A172 (cell line): ENCODE data around the gene PPP6R3. TPM values are rescaled to one million over a fixed set of nuclear protein-coding genes. Genes with fewer than 3 reads are reported as not detected.
"Not testable (repeated sequence)": the region's sequence is repeated elsewhere in the genome, so short reads cannot be mapped to it uniquely, and the experiment has no call there.

Experiments
- DNase-seq: peaks from one replicate; pipeline ENCODE4 v3.0.0-alpha.2; 2015; ENCODE audit warnings: low spot score
- total RNA-seq: library from RNA; depleted of rRNA; stranded (reverse); fragments of >200 nt; shearing (Covaris generic); gene quantifications from 2 replicates; pipeline ENCODE4 v1.2.3, GENCODE V29; 2014

PPP6R3 gene
- total RNA-seq, 1 experiment from 2014 or later, result 116 TPM

DNA sequence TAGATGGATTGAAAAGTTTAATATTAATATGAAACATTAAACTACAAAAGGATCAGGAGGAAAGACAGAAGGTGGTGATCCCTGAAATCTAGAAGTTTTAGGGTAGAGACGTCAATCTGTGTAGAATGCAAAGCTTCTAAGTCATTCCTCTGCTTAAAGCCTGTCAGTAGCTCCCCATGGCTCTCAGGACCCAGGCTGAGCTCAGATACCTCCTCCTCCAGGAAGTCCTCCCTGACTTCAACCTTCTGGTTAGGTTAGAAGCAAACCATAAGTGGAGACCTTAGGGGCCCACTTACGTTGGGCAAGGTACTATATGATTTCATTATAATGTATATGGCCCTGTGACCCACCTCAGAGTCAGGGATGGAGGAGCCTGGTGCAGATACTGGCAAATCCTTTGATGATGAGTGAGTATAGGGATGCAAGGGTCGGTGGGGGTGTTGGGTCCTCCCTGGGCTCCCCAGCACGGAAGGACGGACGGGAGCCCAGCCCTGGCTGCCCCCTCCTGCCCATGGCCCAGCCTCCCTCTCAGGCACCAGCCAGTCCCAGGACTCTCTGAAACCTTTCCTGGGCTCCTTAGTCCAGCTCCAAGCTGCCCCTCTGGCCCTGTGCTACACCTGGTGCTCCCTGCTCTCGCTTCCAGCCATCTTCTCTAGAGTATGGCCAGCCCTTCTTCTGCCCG is 3.2 kb upstream of the PPP6R3 start:
- DNase-seq, result no peak

DNA sequence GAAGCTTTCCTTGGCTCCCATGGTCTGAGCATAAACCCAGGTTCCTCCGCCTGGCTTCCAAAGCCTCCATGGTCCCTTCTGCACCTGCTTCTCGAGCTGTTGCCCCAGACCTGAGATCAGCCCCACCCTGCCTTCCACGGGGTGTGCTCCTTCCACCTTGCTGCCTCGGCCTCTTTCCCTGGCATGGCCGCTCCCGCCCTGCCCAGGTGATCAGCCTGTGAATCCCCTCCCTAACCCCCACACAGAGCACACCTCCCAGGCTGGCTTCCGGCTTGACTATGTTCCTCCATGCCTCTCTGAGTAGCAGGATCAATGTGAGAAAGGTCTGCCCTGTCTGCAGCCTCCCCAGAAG is 2.7 kb upstream of the PPP6R3 start:
- no peak for DNase-seq

DNA sequence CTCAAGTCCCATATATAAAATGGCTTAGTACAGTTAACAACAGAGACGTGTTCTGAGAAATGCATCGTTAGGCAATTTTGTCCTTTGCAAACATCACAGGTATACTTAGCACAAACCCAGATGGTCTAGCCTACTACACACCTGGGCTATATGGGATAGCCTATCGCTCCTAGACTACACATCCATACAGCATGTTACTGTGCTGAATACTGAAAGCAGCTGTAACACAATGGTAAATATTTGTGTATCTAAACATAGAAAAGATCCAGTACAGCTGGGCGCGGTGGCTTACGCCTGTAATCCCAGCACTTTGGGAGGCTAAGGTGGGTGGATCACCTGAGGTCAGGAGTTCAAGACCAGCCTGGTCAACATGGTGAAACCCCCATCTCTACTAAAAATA is 2.2 kb upstream of the PPP6R3 start:
- not testable (repeated sequence) for DNase-seq

DNA sequence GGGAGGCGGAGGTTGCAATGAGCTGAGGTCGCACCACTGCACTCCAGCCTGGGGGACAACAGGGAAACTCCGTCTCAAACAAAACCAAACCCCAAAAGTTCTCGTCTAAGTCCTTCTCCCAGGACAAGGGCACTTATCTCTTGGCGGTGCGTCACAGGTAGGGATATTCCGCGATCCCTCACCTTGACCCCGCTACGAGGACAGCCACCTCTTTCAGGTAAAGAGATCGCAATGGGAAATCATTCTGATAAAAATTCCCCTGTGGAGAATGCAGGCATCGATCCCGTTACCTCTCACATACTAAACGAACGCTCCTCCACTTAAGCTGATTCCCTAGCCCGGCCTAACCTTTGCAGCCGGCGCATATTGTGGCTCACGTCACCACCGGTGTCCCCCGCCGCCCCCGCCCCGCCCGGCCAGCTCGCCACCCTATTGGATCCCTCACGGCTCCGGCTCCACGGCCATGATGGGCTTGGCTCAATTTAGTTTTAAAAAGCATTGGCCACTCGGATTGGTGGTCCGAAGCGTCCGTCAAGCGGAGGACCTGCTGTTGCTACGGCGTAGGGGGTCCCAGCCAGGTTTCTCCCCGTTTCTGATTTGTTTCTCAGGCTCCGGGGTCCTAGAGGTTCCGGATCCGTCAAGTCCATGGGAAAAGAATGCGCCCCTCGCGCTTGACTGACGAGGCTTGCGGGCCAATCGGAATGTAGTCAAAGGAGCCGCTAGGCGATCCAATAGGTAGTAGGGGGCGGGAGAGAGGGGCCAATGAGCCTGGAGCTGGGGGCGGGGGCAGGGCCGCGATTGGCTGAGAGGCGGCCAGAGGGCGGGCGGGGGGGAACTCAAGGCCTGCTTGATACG is 439 bp upstream of the PPP6R3 start:
- DNase-seq, result peak; percentile 96

DNA sequence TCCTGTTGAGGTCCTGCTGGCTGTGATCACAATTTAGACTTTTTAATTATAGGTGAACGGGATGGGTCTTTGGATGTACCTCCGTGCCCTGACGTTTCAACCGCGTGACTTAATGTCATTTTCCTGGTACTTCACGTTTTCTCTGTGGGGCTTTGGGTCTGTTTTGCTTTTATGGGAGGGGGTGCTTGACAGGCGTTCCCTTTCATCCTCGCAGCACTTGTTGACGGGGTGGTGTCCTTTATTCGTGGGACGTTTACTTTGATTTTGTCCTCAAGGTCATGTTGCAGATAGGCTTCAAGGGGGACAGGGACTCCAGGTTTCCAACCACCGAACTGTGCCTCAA is 994 bp downstream of the PPP6R3 start:
- DNase-seq, result no peak

DNA sequence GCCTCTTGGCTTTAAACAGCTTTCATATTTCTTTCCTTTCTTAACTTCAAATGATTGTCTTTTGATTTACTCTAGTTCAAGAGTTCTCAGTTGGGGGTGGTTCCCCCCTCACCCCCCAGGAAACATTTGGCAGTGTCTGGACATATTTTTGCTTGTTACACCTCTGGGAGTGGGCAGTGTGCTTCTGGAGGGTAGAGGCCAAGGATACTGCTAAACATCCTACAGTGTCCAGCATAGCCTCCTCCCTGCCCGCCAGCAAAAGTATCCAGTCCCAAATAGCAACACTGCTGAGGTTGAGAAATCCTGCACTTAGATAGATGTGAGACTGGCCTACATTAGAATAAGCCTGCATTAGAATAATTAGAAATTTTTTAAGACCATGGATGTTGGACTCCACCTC is 3.2 kb downstream of the PPP6R3 start:
- no peak for DNase-seq

DNA sequence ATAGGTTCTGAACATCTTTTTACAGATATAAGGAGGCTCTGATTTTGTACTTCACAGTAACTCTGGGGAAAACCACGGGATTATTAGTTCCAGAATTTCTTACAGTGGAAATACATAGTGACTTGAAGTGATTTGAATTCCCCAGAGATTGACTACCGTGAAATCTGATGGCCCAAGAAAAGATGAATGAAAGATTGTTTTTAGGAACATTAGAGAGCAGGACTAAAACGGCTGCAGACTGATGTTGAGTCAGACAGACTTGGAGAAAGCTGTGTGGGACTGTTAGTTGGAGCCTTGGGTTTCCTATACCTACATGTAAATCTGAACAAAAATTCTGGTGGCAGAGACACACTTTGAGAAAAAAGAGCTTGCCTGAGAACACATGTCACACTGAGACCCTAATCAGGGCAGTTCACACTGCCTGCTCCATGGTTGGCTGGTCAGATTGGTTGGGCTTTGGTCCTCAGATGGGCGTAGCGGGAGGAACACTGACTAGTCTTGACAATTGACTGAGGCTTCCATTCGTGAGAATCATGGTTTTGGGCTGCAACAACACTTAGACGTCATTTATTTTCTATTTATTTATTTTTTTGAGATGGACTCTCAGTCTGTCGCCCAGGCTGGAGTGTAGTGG is 6.8 kb downstream of the PPP6R3 start:
- DNase-seq, result no peak

DNA sequence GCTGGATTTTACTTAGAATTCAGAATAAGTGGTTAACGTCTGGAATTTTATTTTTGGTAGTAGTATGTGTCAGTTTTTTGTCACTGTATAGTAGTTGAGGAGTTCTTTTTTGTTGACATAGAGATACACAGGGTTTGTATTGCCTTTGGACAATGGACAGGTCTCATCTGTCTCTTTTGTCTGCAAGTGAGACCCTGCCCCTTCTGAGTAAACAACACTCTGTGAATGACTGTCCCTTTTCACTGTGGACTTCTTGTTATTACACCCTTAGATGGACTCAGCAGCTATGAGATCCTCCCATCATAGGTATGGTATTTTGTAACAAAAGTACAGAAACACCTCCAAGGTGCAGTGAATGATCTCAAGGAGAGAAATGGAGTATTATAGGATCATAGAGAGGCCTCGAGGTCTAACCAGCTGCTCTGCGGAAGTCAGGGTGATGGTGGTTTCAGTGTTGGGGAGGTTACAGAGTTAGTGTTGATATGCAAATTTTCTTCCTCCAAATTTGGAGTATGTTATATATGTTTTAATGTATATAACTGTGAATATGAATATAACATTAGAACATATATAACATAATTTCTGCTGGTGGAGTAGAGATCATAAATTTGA is 7.8 kb downstream of the PPP6R3 start:
- no peak for DNase-seq

DNA sequence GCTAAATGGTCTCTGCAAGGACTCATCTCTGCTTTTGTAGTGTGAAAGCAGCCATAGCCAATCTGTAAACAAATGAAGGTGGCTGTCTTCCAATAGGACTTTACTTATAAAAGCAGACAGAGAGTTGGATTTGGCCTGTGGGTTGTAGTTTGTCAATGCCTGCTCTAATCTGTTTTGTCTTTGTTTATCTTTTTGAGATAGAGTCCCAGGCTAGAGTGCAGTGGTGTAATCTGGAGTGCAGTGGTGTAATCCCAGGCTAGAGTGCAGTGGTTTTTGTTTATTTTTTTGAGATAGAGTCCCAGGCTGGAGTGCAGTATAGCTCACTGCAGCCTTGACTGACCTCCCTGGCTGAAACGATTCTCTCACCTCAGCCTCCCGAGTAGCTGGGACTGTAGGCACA is 8.6 kb downstream of the PPP6R3 start:
- no peak for DNase-seq

DNA sequence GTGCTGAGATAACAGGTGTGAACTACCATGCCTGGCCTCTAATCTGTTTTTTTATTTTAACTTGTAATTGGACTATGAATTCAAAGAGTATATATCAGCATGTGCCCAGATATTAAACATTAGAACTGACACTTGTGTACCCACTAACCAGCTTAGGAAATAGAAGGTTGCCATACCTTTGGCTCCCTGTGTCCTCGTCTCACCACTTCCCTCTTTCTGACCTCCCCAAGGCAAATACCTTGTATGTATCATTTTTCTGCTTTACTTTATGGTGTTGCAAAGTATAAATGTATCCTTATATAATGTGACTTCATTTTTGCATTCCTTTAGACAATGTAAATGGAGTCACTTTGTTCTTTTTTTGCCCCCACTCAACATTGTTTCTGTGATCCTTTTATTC is 9.1 kb downstream of the PPP6R3 start:
- no peak for DNase-seq

DNA sequence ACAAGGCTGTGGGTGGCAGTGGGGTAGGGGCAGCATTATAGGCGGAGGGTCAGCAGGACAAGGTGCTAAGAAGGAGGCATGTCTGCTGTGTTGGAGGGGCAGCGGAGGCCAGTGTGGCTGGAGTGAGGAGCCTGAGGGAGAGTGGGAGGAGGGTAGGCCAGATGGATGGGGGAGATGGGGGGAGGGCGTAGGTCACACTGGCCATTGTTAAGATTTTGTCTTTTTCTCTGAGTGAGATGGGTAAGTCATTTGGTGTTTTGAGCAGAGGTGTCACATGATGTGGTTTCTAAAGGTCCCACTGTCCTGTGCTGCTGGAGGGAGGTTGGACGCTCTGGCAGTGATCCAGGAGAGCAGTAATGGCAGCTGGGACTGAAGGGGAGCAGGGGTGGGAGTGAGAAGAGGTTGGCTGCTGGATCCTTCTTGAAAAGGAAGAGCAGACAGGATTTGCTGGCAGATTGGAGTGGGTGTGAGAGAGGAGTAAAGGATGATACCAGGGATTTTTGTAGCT is 9.8 kb downstream of the PPP6R3 start:
- DNase-seq, result no peak

DNA sequence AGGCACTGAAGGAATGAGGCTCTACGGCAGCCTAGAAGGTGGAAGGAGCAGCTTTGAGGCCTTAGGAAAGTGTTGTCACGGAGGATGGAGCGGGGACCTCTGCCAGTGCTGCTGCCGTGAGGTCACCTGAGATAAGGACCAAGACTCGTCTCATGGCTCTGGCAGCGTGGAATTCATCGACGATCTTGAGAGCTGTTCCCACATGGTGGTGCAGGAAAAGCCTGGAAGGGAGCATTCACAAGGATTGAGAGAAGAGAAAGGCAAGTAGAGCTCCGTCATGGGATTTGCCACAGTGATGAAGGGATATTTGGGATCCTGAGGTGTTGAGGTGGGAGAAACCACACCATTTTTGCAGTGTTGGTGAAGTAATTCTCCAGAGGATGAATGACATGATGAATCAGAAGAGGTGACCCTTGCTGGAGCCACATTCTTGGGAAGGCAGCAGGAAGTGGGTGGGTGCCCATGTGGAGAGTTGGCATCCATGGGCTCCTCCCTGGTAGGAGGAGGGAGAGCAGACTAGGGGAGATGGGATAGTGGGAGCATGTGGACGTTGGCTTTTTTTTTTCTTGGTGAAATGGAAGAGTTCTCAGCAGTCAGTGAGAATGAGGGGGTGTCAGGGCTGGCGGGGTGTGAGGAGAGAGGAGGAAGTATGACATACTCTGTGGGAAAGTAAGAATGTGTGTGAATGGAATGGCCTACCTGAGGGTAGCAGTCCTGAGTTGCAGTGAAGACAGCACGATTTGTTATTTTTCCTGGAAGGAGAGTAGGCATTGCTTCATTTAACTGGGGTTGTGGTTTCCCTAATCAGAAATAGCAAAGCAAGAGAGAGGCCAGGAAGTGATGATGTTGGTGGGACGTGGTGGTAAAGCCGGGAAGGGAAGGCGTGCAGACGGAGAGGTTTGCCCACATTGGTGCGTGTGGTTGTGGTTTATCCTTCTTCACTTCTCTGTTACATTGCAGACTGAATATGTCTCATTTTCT is 11.1 kb downstream of the PPP6R3 start:
- peak; percentile 86 for DNase-seq

DNA sequence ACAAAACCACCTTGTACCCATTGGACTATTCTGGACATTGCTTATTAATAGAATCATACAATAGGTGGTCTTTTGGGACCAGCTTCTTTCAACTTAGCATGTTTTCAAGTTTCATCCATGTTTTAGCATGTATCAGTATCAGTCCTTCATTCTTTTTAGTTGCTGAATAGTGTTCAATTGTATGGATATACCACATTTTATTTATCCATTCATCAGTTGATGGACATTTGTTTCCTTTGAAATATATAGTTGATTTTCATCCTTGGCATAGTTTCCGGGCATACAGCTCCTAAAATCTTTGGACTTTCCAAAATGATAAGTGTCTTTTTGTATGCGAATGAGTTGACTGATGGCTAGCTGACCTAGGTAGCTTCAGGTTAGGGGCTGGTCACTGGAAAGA is 12.2 kb downstream of the PPP6R3 start:
- DNase-seq, result no peak

DNA sequence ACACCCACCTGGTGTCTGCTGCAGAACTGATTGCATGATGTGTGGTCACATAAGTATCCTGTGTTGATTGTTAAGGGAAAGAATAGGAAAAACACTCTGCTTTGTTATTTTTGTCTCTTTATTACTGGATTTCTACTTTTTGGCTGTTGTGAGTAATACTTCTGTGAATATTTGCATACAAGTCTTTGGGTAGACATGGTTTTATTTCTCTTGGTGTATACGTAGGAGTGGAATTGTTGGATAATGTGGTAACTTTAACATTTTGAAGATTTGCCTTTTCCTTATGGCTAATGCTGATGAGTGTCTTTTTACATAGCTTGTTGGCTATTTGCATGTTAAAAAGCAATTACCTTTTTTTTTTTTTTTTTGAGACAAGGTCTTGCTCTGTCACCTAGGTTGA is 13.1 kb downstream of the PPP6R3 start:
- DNase-seq, result no peak

DNA sequence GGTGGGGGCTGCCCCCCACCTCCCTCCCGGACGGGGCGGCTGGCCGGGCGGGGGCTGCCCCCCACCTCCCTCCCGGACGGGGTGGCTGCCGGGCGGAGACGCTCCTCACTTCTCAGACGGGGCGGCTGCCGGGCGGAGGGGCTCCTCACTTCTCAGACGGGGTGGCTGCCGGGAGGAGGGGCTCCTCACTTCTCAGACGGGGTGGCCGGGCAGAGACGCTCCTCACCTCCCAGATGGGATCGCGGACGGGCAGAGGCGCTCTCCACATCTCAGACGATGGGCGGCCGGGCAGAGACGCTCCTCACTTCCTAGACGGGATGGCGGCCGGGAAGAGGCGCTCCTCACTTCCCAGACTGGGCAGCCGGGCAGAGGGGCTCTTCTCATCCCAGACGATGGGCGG is 15.1 kb downstream of the PPP6R3 start:
- not testable (repeated sequence) for DNase-seq

DNA sequence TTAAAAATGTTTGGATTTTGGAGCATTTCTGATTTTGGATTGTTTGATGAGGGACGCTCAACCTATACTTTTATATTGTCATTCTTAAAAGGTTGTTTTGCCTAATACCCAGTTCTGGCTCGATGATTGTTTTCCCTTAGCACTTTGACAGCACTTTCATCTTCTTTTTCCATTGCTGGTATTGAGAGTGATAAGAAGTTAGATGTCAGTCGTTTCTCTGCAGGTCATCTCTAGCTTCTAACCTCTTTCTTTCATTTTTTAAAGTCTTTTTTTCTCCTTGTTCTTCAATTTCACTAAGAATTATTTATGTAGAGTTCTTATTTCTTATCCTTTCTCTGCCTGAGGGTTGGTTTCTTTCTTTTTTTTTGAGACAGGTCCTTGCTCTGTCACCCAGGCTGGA is 18.8 kb downstream of the PPP6R3 start:
- no peak for DNase-seq

DNA sequence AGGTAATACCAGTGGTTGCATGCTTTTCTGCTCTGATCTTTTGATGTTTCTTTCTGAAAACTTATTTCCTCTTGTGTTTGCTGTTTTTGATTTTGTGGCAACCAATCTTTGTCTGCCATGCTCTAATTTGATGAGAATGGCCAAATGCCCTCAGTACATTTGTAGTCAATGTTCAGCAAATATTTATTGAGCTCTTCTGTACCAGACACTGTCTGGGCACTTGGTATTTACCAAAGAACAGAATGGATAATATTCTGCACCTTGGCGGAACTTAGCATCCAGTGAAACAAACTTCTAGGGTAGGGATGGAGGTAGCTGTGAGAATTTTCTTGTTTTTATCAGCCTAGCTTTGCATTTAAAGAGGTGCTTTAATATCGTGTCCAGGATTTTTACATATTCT is 19.6 kb downstream of the PPP6R3 start:
- DNase-seq, result no peak

DNA sequence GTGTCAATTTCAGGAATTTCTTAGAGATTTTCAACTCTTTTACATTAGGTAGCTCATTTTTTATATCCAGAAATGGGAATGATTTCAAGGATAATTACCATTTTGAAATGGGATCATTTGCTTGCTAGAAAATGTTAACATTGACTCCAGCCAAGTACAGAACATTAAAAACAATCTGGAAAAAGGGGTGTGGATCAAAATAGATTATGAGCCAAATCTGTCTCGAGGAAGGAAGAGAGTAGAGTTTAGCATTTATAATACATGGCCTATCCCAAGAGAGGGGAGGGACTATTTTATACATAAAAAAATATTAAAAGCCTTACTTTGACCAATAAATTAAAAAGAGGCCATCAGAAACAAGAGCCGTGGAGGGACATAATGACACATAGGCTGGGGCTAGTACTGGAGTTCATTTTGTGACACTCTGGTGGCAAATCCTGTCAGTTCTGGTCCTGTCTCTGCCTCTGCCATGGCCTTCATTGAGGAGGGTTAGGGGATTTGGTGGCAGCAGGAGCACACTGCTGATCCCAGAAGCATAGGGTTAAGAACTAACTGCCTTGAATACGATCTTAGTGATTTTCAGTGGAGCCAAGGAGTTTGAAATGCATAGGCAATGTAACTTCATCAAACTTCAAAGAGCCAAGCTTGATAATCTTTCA is 20.4 kb downstream of the PPP6R3 start:
- no peak for DNase-seq

DNA sequence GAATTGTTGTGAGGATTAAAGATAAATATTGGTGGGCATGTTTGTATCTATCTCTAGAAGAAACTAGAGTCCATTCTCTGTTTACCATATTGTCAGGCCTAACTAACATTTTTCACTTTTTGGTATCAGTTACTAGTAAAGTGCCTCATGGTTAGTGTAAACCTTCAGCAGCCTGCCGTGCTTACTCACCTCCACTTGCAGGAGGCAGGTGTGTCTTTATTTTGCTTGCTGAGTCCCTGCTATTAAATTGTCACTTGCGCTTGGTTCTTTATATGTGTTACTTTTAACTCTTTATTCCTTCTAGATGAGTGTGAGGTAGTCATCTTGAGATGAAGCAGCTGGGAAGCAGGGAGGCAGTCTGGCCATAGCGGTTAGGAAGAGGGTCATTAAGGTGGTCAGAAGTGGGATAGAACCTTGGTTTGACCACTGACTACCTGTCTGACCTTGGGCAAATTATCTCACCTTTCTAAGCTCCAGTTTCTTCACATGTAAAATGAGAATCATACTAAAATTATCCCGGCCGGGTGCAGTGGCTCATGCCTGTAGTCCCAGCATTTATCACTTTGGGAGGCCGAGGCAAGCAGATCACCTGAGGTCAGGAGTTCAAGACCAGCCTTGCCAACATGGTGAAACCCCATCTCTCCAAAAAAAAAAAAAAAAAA is 21.2 kb downstream of the PPP6R3 start:
- no peak for DNase-seq

DNA sequence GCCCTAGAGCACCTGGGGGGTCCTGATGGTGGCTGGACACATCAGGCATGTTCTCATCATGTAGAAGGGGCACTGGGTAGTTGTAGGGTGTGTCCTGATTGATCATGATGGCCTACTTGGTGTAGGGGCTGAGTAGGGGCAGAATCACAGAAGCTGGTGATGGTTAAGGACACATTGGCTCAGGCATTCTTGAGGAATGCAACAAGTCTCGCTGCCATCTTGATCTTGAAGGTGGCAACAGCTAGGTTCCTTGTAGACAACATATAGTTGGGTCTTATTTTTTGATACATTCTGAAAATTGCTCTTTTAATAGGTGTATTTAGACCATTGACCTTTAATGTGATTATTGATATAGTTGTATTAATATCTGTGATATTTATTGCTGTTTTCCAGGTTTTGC is 28.1 kb downstream of the PPP6R3 start:
- no peak for DNase-seq
